CD4-positive, alpha-beta T cell treated with Interleukin-2 at 100 ng/mL for 4 hours (primary cell): ENCODE data around the gene C1QTNF8.

Experiments used
- DNase-seq: peaks from one replicate; pipeline ENCODE4 v3.0.0-alpha.2; 2020; ENCODE audit warnings: low spot score

The C1QTNF8 gene

DNA sequence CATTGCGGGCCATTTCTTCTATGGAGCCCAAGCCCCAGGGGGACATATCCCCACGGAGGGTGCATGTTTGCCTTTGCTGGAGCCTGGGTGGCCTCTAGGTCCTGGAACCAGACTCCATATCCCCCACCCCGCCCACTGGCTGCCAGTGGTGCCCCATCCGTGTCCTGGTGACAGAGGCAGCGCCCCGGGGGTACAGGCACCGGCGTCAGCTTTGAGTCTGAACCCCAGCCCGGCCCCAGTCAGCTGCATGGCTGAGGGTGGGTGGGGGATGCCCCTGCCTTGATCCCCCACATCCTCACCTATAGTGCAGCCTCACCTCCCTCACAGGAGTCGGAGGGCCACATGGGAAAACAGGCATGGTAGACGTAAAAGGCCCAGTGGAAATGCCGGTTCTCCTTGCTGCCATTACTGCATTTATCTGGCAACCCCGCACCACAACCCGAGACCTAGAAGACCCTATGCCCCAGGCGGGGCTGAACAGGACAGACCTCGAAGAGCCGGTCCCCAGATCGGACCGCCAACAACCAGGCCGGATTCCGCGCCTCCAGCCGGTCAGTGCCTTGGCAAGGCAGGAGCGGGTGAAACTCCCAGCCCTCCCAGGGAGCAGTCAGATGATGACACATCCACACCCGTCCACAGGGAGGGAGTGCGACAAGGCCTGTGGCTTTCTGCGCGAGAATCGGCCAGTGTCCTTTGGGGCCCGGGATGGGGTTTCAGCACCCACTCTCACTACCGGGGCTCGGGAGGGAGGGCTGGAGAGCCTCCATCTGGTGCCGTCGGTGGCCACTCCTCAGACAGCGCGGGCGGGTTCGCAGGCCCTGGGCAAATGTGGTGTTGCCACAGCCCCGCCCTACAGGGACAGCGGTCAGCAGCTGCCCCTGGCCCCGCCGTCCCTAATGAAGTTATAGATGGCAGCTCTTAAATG, 35.4 kb downstream of the C1QTNF8 start:
- no peak for DNase-seq

DNA sequence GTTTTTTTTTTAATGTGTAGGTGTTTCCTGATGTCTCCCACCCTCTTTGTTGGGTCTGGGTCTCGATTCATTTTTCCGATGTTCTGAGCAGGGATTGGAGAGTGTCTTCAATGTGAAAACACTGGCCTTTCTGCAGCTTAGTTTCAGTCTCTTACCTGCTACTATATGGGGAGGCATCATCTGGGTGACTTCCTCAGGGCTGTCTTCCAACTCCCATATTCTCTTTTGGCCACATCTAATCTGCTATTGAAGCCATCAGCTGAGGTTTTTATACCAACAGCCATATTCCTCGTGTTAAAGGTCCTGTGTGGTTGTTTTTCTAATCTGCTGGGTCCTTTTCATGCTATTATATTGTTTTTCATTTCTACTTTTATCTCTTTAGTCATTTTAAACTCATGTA, 36.7 kb downstream of the C1QTNF8 start:
- no peak for DNase-seq

DNA sequence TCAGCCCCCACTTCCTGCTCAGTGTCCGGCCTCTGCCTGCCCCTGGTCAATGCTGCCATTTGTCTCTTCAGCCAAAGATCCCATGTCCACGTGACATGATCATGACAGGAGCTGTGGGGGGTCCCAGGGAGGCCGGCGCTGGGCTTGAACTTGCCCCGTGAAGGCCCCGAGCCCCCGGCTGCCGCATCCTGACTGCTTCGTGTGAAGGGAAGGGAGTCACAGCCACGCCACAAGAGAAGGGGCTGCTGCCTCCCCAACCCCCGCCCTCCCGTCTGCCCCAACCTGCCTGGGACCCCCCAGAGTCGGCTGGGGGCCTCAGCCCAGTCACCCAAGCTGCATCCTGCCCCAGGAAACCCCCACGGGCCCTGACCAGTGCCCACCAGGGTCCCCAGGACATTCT, 37.8 kb downstream of the C1QTNF8 start:
- DNase-seq, result no peak

DNA sequence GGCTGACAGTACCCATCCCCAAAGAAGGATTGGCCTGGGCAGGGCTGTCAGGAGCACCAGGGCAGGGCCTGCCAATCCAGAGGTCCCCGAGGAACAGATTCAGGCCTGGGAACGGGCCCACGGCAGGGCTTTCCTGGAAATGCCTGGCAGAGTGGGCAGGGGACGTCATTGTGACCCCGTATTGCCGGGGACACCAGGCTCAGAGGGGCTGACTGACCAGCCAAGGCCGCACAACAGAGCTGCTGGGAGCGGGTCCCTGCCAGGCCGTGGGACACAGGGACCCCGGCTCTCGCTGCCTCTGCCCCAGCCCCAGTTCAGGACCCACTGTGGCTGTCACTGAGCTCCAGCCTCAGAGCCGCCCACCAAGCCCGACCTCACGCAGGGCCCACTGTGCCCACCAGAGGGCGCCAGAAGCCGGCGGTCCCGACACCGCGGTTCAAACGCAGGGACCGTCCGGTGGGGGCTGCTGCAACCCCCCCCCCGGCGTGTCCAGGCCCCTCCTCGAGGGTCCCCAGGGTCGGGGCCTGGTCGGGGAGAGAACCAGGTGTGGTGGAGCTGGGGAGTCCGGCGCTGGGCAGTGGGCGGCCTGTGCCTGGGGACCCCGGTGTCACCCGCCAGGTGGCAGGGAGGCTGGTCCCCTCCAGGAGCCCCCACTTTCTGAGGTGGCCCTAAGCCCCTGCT, 38.7 kb downstream of the C1QTNF8 start:
- peak; percentile 55 for DNase-seq

DNA sequence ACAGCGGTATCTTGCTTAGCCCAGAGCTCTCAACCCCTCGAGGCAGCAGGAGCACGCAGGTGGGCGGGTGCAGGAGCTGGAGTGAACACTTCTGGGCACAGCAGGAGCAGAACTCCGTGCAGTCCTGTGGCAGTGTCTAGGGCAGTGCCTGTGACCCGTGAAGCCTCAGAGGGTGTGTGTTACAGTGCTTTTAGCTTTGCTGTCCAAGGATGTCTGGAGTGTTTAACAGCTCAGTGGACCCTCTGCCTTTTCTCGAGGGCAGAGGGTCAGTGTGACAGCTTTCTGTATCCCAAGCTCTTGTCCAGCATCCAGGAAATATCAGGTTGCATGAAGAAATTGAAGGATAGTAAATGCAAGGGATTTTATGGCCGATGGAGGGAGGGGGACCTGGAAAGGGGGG, 39.8 kb downstream of the C1QTNF8 start:
- DNase-seq, result no peak

DNA sequence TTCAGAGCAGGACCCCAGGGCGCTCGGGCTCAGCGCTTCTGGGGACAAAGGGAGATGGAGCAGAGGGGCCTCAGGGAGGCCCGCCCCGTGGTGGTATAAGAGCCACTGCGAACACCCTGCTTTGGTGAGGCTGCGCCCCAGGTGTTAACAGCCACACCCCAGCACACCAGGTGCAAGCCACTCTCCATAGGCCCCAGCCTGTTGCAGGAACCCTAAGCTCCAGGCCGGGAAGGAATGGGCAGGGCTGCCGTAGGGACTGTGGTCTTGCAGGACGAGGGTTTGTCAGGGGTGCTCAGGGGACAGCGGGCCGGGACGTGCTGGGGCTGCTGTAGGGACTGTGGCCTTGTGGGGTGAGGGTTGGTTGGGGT, 40.5 kb downstream of the C1QTNF8 start:
- DNase-seq, result no peak

DNA sequence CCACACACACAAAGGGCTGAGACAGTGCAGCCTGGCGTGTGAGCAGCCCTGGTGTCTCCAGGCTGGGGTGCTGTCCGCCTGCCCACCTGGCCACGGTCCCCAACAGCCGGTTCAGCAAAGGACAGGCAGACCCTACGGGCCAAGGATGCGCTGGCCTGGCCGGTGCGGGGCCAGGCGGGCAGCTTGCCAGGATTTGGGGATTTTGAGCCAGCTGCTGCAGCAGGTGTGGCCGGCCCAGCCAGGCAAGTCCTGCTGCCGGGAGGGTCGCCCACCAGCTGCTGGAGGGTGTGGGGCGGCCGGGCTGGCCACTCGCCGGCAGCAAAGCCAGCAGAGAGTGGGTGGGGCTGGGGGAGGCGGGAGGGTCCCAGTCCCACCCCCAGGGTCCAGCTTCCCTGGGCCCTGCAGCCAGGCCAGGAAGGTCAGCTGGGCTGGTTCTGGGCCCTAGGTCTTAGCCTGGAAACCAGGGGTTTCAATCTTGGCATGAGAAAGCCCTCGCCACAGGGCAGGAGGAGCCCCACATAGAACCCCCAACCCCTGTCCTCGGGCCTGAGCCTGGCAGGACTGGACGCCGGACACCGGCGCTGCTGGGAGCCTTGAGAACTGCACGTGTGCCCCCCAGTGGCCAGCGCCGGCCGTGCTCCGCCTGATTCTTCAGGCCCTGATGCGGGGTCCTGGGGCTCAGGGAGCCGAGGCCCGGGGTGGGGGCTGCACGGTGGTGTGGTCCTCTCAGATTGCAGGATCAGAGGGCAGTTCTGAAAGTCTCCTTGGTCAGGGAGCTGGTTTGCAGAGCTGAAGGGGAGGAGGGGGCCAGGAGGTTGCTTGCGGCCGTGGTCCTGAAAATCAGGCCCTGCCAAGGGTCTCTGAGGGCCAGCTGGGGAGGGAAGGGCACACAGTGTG, 41.1 kb downstream of the C1QTNF8 start:
- DNase-seq, result peak; percentile 2

DNA sequence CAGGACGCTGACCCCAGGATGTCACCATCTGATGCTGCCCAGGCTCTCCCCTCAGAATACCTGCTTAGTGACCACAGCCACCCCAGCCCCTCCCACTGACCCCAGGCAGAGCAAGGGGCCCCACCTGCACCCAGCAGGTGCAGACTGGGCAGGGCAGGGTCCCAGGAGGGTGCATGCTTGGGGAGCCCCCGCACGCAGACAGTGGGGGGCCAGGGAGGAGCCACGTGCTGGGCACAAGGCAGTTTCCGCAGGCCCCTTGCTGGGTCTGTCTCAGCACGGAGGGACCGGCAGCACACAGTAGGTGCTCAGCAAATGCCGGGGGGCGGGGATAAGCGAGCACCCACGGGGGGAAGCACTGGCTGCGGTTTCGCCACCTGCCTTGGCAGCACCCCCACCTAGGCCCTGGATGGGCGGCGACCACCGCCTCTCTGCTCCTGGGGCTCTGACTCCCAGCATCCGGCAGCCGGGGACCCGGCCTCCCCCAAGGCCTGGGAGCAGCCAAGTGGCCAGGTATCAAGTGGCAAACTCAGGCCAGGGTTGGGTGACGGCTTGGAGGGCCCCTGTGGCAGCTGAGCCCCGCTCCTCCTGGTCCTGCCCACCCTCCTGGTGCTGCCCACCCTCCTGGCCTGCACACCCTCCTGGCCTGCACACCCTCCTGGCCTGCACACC, 42.2 kb downstream of the C1QTNF8 start:
- DNase-seq, result no peak

DNA sequence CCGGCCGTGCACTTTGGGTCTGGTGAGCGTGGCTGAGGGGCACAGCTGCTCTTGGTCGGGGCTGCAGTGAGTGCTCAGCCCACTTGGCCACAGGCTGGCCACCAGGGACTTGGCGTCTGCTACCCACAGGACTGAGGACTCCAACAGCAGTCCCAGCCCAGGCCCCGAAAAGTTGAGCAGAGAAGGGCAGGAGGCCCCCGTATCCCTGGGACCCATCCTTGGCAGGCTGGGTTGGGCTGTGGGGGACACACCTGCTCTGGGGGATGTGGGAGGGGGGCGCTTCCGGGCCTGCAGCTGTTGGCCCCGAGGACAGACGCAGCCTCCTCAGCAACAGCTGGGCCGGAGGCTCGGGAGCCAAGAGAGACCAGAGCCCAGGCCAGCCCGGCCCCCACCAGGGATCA, 42.9 kb downstream of the C1QTNF8 start:
- no peak for DNase-seq

DNA sequence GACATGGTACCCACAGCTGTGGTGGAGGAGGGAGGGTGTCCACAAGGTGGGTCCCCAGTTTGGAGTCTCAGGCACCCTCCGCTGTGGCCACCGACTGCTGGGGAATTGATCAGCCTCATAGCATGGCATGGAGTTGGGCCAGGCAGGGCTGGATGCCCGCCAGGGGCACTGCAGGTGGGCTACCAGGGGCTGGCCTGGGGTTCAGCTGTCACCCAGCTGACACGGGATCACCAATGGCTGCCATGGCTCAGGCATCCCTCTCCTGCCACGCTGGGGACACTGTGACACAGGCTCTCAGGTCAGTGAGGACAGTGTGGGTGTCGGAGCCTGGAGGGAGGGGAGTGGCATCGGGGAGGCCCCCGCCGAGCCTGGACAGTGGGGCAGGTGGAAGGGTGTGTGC, 43.3 kb downstream of the C1QTNF8 start:
- DNase-seq, result no peak

DNA sequence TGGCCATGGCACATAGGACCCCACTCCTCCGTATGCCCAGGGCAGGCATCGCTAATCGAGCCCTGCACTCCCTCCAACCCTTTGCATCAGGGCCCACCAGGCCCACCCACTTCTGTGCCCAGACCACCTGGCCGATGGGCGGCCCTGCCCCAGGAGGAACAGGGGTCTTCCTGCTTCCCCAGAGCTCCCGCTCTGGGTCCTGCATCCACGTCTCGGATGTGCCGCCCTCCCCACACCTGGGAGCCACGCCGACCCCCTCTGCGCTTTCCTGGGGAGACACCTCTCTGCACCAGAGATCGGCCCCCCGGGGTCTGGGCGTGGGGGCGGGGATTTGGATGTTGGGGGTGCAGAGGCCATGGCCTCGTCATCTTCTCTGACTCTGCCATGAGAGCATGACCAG, 44.6 kb downstream of the C1QTNF8 start:
- no peak for DNase-seq

DNA sequence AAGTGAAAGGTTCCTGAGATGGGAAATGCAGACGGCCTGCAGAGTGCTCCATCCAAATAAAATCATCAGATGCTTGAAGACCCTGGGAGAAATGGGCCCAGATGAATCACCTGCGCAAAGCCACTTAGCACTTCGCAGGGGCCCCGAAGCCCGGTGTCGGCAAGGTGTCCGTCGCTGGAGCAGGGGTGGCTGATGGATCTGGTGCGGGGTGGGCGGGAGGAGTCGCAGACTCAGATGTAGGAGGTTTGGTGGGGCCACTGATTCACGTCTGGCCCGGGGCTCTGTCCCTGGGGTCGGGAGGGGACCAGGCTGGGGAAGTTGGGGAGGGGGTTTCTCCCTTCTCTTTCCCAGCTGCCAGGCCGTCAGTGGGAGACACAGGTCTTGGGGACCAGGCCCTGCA, 45.1 kb downstream of the C1QTNF8 start:
- DNase-seq, result no peak

DNA sequence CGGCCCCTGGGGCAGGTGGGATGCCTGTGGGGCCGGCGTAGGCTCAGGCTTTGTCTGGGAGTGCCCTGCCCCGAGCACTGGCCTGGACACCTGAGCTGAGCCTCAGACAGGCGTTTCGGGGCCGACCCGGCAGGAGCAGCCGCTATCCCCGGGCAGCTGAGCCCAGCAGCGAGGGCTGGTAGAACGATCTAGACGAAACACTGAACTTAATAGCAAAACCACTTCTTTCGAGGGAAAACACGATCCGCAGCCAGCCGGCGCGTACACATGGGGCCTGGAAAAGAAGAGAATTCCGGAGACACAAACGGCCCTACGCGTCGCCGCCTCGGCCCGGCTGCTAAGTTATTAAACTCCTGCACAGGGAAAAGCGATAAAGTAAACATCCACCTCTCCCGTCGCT, 45.5 kb downstream of the C1QTNF8 start:
- no peak for DNase-seq

DNA sequence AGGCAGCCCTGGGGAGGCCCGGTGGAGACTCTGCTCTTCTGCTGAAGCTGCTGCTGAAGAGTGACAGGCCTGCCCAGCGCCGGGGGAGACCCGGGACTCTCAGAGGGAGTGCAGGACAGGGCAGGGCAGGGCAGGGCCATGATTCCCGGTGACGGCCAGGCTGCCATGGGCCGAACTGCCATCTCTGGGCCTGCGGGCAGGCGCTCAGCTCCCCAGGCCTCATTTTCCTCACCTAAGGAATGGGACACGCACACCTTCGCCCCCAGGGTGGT, 46.1 kb downstream of the C1QTNF8 start:
- no peak for DNase-seq

DNA sequence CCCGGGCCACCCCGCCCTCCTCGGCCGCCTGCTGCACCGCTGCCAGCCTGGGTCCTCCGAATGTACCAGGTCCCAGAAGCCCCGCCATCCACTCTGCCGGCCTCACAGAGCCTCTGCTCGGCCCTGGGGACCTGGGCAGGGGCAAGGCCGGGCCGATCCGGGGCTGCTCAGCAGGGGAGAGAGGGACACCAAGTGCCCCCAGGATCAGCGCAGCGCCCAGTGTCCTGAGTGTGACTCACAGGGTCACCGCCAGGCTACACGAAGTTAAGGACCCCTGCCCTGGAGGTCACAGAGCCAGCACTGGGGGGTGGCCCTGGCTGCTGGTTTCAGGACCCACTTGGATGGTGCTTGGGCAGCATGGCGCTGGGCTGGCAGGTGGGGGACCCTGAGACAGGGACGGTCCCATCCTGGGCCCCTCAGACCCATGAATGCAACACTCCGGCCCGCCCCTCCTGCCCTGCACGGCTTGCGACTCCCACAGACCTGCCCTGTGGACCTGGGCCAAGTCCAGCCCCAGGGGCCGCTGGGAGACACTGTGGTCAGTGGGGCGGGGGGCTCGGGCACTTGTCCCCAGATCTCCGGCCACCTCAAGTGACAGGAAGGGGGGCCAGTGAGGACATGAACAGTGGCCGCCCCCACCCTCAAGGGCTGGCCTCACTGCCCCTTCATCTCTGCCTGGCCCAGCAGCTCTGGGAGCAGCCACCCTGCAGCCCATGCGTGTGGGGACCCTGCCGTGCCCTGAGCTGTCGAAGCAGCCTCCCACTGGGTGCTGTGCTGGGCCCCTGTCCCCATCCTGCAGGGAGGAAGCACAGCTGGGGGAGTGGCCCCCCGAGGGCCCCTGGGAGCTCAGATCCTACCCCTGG, 46.7 kb downstream of the C1QTNF8 start:
- DNase-seq, result no peak

DNA sequence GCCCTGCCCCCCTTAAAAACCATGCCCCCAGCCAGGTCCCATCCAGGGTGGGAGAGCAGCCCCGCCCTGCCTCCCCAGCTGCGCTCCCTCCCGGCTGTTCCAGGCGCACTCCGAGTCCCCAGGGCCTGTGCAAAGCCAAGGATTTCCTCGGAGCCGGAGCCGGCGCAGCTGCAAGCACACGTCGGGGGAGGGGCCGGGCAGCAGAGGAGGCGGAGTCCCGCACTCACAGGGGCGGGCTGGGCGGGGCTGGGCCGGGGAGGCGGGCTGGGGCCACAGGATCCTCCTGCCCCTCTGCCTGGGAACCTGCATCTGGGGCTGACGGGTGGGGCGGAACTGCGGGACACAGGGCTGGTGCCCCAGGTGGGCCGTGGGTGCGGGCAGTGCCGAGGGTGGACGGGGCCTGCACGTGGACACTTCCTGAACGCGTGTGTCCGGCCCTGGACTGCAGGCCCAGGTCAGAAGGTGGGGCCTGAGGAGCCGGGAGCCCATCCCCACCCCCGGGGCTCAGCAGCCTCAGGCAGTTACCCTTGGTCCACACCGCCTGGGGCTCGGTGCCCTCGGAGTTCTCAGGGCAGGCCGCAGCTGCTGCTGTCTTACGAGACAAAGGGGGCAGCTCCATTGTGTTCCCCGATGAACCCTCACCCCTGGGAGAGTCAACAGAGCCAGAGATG, 47.5 kb downstream of the C1QTNF8 start:
- DNase-seq, result no peak

DNA sequence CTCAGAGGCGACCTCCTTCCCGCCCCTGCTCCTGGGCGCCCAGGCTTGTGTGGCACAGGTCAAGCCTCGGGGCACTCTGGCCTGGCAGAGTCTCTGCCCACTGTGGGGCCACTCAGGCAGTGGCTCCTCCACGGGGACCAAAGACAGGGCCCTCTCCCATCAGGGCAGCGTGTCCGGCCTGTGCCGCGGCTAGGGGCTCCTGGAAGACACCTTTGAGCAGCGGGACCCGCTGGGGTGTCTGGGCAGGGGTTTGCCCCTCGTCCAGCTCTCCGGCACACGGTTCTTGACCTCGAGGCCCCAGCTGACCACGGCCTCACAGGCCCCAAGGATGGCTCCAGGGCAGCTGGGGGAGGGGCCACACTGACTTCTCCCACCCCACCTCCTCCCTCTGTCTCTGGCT, 48.2 kb downstream of the C1QTNF8 start:
- no peak for DNase-seq

DNA sequence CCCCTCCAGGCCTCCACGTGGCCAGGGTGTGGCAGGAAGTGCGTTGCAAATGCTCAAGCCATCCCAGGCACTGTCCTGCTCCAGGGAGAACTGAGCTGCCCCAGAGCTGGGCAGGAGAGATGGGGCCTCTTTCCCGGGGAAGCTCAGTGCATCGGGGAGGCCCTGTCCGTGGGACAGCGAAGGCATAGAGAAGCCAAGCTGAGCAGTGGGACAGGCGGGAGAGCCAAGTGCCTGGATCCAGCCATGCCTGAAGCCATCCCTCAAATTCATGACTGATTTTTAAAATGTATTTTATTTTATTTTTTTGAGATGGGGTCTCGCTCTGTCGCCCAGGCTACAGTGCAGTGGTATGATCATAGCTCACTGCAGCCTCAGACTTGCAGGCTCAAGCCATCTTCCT, 48.9 kb downstream of the C1QTNF8 start:
- DNase-seq, result no peak

DNA sequence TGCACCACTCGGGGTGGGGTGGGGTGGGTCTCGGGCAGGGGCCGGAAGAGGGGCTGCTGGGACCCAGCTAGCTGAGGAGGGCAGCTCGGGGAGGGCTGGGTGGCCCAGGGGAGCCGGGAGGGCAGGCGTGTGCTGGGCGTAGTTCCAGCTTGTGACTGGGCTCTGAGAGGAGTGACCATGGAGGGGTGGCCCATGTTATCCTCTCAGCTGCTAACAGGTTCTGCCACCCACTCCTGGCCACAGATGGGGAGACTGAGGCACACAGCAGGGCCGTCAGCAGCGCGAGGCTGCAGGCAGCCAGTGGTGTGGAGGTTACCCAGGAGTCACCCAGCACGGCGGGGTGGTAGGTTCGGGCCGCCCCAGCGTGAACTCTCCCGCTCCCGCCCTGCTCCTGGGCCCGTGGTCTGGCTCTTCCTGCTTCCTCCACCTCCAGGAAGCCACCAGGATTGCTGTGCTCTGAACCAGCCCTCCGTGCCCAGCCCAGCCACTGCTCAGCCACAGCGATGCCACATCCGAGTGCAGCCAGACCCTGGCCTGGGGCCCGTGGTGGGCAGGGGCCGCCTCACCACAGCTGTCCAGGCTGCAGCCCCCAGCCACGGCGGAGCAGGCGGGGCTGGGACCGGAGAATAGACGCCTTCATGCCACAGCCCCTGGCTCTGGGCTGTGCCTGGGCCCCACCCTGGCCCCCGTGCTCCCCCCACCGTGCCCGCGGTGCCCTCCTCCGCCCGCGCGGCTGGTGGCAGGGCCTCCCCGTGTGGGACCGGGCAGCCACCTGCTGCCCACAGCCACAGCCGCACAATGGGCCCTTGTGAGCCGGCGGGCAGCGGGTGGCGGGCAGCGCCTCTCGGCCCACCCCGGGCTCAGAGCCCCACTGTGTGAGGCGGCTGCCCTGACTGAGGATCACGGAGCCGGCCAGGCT, 49.8 kb downstream of the C1QTNF8 start:
- no peak for DNase-seq
